GM12878 (cell line): ENCODE data around the gene DIS3L2. TPM values are rescaled to one million over a fixed set of nuclear protein-coding genes. Genes with fewer than 3 reads are reported as not detected.

Experiments
- ATAC-seq: fragments of 200-7000 bp; cut with Tn5 transposase; 3 replicates; pipeline ENCODE4 v1.9.1; 2020; ENCODE audit warnings: mild to moderate bottlenecking, moderate library complexity
- BruUV-seq: library from RNA; stranded (reverse); fragments of 400-500 nt; replicated peaks from 2 replicates; lab custom pipeline; 2021; lab: Mats Ljungman, UMichigan
- CTCF ChIA-PET: fragments of 300-600 bp; sonication (Branson Sonifier 250); formaldehyde crosslinking; extraction: SDS; loops from one replicate; lab custom pipeline; 2021; ENCODE audit warnings: inconsistent platforms; lab: Yijun Ruan, JAX
- POLR2A ChIA-PET: fragments of 350-600 bp; formaldehyde crosslinking; extraction: SDS; loops from one replicate; lab custom pipeline; 2021; ENCODE audit warnings: inconsistent platforms; lab: Charles Lee
- RAD21 ChIA-PET: fragments of 300-600 bp; sonication (Branson Sonifier 250); formaldehyde crosslinking; loops from one replicate; lab custom pipeline; 2023; ENCODE audit warnings: antibody characterized with exemption; ENCODE audit not compliant: unreplicated experiment; lab: Charles Lee
- SMC1A ChIA-PET: fragments of 300-600 bp; sonication (Branson Sonifier 250); formaldehyde crosslinking; loops from one replicate; lab custom pipeline; 2023; ENCODE audit not compliant: unreplicated experiment, uncharacterized antibody; lab: Charles Lee
- DNase-seq: peaks from one replicate; pipeline ENCODE4 v3.0.0-alpha.2; 2011; ENCODE audit warnings: low read depth, low spot score
- FAIRE-seq: peaks from 3 replicates; lab custom pipeline; 2011; peaks lifted over from hg19 to GRCh38; lab: Jason Lieb, UNC
- H2AFZ ChIP-seq: 2 replicates; pipeline ENCODE4 v1.6.0; 2011; ENCODE audit warnings: low read depth, low read length, control low read depth; ENCODE audit not compliant: control insufficient read depth
- H3K27ac ChIP-seq: 2 replicates; pipeline ENCODE4 v1.5.1; 2011; ENCODE audit warnings: control low read depth; ENCODE audit not compliant: control insufficient read depth, insufficient read depth
- H3K27me3 ChIP-seq, 2 experiments: replicated peaks in 1 of 2; 2 replicates each; pipeline versions ENCODE4 v1.6.0 to v1.6.1; 2011; ENCODE audit warnings: low read length in 1 of 2; ENCODE audit not compliant: control insufficient read depth in 2 of 2, insufficient read depth in 2 of 2
- H3K36me3 ChIP-seq, 2 experiments: 2 replicates each; pipeline ENCODE4 v1.5.1; 2011; ENCODE audit warnings: low read length in 1 of 2; ENCODE audit not compliant: control insufficient read depth in 2 of 2, insufficient read depth in 2 of 2
- H3K4me1 ChIP-seq: 2 replicates; pipeline ENCODE4 v1.6.1; 2011; ENCODE audit warnings: mild to moderate bottlenecking, low read length, moderate library complexity, mixed read lengths; ENCODE audit not compliant: control insufficient read depth, insufficient read depth
- H3K4me2 ChIP-seq: 2 replicates; pipeline ENCODE4 v1.6.0; 2011; ENCODE audit warnings: control low read depth; ENCODE audit not compliant: control insufficient read depth, insufficient read depth
- H3K4me3 ChIP-seq: fragments of 200-600 bp; sonication (generic); 2 replicates; pipeline ENCODE4 v1.5.1; 2016
- H3K79me2 ChIP-seq: 2 replicates; pipeline ENCODE4 v1.6.0; 2011; ENCODE audit warnings: low read length; ENCODE audit not compliant: control insufficient read depth, insufficient read depth
- H3K9ac ChIP-seq: 2 replicates; pipeline ENCODE4 v1.8.0; 2011; ENCODE audit warnings: low read length, control low read depth, mixed read lengths; ENCODE audit not compliant: control insufficient read depth, insufficient read depth
- H3K9me3 ChIP-seq: replicated peaks from 3 replicates; pipeline ENCODE4 v1.5.1; 2011; ENCODE audit warnings: mild to moderate bottlenecking, low read length; ENCODE audit not compliant: control insufficient read depth, insufficient read depth
- H4K20me1 ChIP-seq: 2 replicates; pipeline ENCODE4 v1.6.0; 2011; ENCODE audit not compliant: control insufficient read depth, insufficient read depth
- ATF3 ChIP-seq: IDR thresholded peaks from 2 replicates; pipeline ENCODE4 v1.6.1; 2011; ENCODE audit warnings: low read depth, mild to moderate bottlenecking, low read length, moderate library complexity, borderline replicate concordance; ENCODE audit errors: extremely low read depth
- BACH1 ChIP-seq: fragments of 450-650 bp; IDR thresholded peaks from 2 replicates; pipeline ENCODE4 v1.6.1; 2017; ENCODE audit warnings: mild to moderate bottlenecking, borderline replicate concordance
- BHLHE40 ChIP-seq, 2 experiments: fragments of 450-650 bp in 1 of 2; IDR thresholded peaks; 2 replicates each; pipeline ENCODE4 v1.6.1; 2011 to 2017; ENCODE audit warnings: low read depth in 2 of 2, borderline replicate concordance in 1 of 2, improper control_type of control experiment in 1 of 2, low read length in 1 of 2, mild to moderate bottlenecking in 1 of 2
- EED ChIP-seq: sonication (generic); IDR thresholded peaks from 2 replicates; pipeline ENCODE4 v1.6.1; 2016; ENCODE audit warnings: antibody characterized with exemption, low read depth
- ETV6 ChIP-seq, 2 experiments: fragments of 450-650 bp in 1 of 2; IDR thresholded peaks in 1 of 2; conservative IDR thresholded peaks in 1 of 2; 2 replicates each; pipeline ENCODE4 v1.6.1; 2014; ENCODE audit warnings: antibody characterized with exemption in 1 of 2, borderline replicate concordance in 1 of 2, low read depth in 1 of 2, mild to moderate bottlenecking in 1 of 2, moderate library complexity in 1 of 2
- HDAC2 ChIP-seq: fragments of 200-600 bp; sonication (generic); IDR thresholded peaks from 2 replicates; pipeline ENCODE4 v1.6.1; 2017
- JUND ChIP-seq: IDR thresholded peaks from 2 replicates; pipeline ENCODE4 v1.6.1; 2012; ENCODE audit warnings: low read depth, mild to moderate bottlenecking, low read length, improper control_type of control experiment, moderate library complexity
- NBN ChIP-seq: fragments of 450-650 bp; IDR thresholded peaks from 2 replicates; pipeline ENCODE4 v1.6.1; 2016
- RELA ChIP-seq: fragments of 450-650 bp; IDR thresholded peaks from 2 replicates; pipeline ENCODE4 v1.8.0; 2014; ENCODE audit warnings: borderline replicate concordance; ENCODE audit not compliant: partially characterized antibody
- SMAD1 ChIP-seq: fragments of 450-650 bp; IDR thresholded peaks from 2 replicates; pipeline ENCODE4 v1.6.1; 2018; ENCODE audit warnings: mild to moderate bottlenecking, low read depth; ENCODE audit not compliant: partially characterized antibody
- SMARCA5 ChIP-seq: fragments of 450-650 bp; IDR thresholded peaks from 2 replicates; pipeline ENCODE4 v1.6.1; 2017; ENCODE audit warnings: mild to moderate bottlenecking
- TCF12 ChIP-seq: IDR thresholded peaks from 2 replicates; pipeline ENCODE4 v1.6.1; 2011; ENCODE audit warnings: low read depth, mild to moderate bottlenecking, low read length
- WGBS: methylation state at CpG from one replicate; pipeline ENCODE4 v1.1.6; 2016; ENCODE audit warnings: low lambda C conversion rate; ENCODE audit not compliant: insufficient replicate concordance, insufficient coverage; ENCODE audit errors: missing lambda C conversion rate; 5-methylcytosine and 5-hydroxymethylcytosine counted together
- in situ Hi-C: fragments of 300-500 bp; cut with MboI; formaldehyde crosslinking; loops from 9 replicates; pipeline ENCODE4 v1.14.3; 2018; ENCODE audit warnings: mixed read lengths
- intact Hi-C: fragments of 100-400 bp; cut with micrococcal nuclease; formaldehyde crosslinking; loops from one replicate; pipeline ENCODE4 v1.14.2; 2022; ENCODE audit not compliant: unreplicated experiment
- polyA plus RNA-seq, 11 experiments: library from polyadenylated mRNA; depleted of rRNA in 4 of 11; unstranded in 6 of 11; stranded (reverse) in 5 of 11; fragments of >200 nt; fragmentation: Nextera tagmentation in 4 of 11; fragmentation: Illumina TruSeq in 1 of 11; extraction: Ambion mirVana in 4 of 11; extraction: Trizol in 1 of 11; gene quantifications; 1 replicate in 1 of 11; 2 replicates in 10 of 11; pipeline versions ENCODE4 v1.2.1 to v1.2.3, GENCODE V29; 2011 to 2016; ENCODE audit warnings: inconsistent platforms in 2 of 11, missing spikeins in 2 of 11, low read depth in 1 of 11
- total RNA-seq, 4 experiments: library from RNA; depleted of rRNA in 3 of 4; stranded (reverse); fragments of >200 nt in 3 of 4; fragmentation: Illumina TruSeq in 1 of 4; extraction: Trizol in 1 of 4; gene quantifications; 2 replicates each; pipeline versions ENCODE4 v1.2.1 to v1.2.3, GENCODE V29; 2013 to 2021

Gene DIS3L2
- total and polyA plus RNA-seq, 10 of the 15 experiments (the other 5 are each of a cell fraction or from before 2014, with no cell fraction given): 3.5 to 27.1 (median 16.0) TPM

GRCh38 chr2:231992888-231993287, 31.4 kb downstream of the DIS3L2 start:
- H3K27ac ChIP-seq: no peak overlapping the region
- no peak overlapping the region for H3K4me3 ChIP-seq
- no peak for DNase-seq
- H3K36me3 ChIP-seq: no peaks in the 10 kb centered on the region; a peak in 1 of 4 replicates
- POLR2A ChIA-PET: interaction anchor here (0.5 kb wide), 1 partner anchor 18 kb away, joined by 4 read pairs; no protein-coding TSS in a partner anchor
- peaks cover 2% of the 10 kb centered on the region for H3K79me2 ChIP-seq
- no peak for ATAC-seq
- H2AFZ ChIP-seq: no peak overlapping the region
- intact Hi-C loops (no loop called here), in situ Hi-C loops (no loop called here)
- no peak for TF ChIP-seq HDAC2
- no peak for TF ChIP-seq BHLHE40 (IDR thresholded peaks at IDR 0.05; ENCODE audit: borderline replicate concordance in 1 of 2, low read depth in 2 of 2, low read length in 1 of 2)
- no peak for TF ChIP-seq ETV6 (conservative IDR thresholded peaks at IDR 0.05 in 1 of 2, IDR thresholded peaks at IDR 0.05 in 1 of 2; ENCODE audit: borderline replicate concordance in 1 of 2, low read depth in 1 of 2)
- TF ChIP-seq SMAD1: no peak
- TF ChIP-seq BACH1: no peak
- TF ChIP-seq EED: no peak
- no peak for TF ChIP-seq SMARCA5
- TF ChIP-seq JUND: no peak
- no peak for TF ChIP-seq NBN
- TF ChIP-seq ATF3: no peak
- no peak for TF ChIP-seq RELA
- no peak for TF ChIP-seq TCF12
- no peak for FAIRE-seq
- no TSS peak for BruUV-seq
- H3K4me1 ChIP-seq: no peaks in the 10 kb centered on the region; the same call in 1 of the 2 replicates
- H3K4me2 ChIP-seq: no peak overlapping the region
- no peaks in the 10 kb centered on the region for H4K20me1 ChIP-seq
- SMC1A ChIA-PET: interaction anchor here (0.6 to 1.0 kb wide), 3 partner anchors 10 to 356 kb away, joined by 3 to 4 read pairs (median 3); no protein-coding TSS in a partner anchor
- RAD21 ChIA-PET: no interaction called here
- CTCF ChIA-PET: no interaction called here
- no peaks in the 10 kb centered on the region for H3K27me3 ChIP-seq
- no peaks in the 10 kb centered on the region for H3K9me3 ChIP-seq
- no peak overlapping the region for H3K9ac ChIP-seq
- WGBS: 79% methylated on average over 5 of the region's 5 CpGs
